GM13977 (cell line): ENCODE measurements around the gene CCN5.

Experiments
- DNase-seq: peaks from one replicate; pipeline ENCODE4 v3.0.0; 2012; ENCODE audit warnings: low spot score
- in situ Hi-C: fragments of 300-500 bp; cut with MboI; formaldehyde crosslinking; loops from one replicate; pipeline ENCODE4 v1.12.0; 2022; ENCODE audit warnings: low sequenced_read_pairs, low pct_unique_long_range_greater_than_20kb, mixed read lengths, inconsistent platforms; ENCODE audit not compliant: unreplicated experiment
- TF ChIP-seq, protein P1 (sequence below): IDR thresholded peaks from 2 replicates; pipeline ENCODE4 v1.5.1; 2012; ENCODE audit warnings: mild to moderate bottlenecking, control low read depth; ENCODE audit not compliant: insufficient read depth; ENCODE audit errors: extremely low read depth, missing control alignments

Gene CCN5

DNA sequence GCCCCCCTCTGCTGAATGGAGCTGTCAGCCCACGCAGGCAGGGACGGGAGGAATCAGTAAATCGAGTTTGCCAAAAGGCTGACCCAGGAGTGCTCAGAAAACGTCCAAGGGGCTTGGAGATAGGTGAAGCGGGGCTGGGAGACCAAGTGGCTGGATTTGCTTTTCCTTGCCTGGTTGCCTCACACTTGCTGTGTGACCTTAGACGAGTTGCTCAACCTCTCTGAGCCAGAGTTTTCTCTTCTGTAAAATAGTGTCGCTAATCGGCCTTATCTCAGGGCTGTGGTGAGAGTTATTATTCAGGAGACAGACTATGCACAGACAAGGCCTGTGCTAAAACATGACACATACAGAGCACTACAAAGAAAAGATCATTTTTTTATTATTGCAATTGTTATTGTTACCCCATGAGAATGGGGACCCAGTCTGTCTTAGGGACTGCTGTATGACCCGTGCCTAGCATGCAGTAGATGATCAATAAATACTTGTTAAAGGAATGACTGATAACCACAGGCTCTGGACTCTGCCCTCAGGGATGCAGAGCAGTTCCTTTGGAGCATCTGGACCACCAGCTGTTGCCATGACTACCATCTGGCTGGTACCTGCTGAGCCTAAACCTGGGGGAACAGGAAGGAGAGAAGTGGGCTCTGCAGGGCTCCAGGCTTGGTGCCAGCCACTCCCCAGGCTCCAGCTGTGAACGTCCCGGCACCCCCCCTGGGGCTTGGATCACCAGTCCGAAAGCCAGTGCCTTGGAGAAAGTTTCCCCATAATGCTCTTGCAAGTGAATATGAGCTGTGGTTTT is 31.4 kb downstream of the CCN5 start:
- TF ChIP-seq, protein P1, sequence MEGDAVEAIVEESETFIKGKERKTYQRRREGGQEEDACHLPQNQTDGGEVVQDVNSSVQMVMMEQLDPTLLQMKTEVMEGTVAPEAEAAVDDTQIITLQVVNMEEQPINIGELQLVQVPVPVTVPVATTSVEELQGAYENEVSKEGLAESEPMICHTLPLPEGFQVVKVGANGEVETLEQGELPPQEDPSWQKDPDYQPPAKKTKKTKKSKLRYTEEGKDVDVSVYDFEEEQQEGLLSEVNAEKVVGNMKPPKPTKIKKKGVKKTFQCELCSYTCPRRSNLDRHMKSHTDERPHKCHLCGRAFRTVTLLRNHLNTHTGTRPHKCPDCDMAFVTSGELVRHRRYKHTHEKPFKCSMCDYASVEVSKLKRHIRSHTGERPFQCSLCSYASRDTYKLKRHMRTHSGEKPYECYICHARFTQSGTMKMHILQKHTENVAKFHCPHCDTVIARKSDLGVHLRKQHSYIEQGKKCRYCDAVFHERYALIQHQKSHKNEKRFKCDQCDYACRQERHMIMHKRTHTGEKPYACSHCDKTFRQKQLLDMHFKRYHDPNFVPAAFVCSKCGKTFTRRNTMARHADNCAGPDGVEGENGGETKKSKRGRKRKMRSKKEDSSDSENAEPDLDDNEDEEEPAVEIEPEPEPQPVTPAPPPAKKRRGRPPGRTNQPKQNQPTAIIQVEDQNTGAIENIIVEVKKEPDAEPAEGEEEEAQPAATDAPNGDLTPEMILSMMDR, result no peak
- DNase-seq, result no peak
- in situ Hi-C loops, result no loop called here

DNA sequence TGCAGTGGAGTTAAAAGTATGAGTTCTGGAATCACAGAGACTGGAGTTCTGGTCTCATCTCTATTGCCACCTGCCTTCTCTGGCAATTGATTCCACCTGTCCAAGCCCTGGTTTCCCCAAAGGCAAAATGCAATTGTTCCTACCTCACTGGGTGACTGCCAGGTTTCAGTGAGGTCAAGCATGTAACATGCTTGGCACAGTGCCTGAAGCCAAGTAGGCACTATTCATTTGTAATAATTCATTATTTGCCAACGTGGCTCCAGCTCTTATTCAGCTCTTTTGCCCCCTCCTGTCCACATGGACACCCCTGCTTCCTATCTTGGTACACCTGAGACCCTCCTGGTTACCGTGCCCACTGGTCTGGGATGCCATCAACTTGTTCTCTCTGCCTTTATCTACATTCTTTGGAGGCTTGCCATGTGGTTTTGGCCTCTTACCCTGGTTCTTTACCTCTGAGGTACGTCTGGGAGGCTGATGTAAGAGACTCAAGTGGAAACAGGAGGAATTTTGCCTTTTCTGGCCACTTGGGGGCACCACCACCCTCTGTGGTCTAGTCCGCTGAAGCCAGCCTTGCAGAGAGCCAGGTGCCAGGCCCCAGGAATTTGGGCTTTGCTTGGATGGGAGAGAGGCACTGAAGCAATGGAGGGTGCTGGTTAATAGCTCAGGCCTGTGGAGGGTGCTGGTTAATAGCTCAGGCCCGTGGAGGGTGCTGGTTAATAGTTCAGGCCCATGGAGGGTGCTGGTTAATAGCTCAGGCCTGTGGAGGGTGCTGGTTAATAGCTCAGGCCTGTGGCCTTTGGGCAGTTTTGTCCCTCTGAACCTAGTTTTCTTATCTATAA is 32.2 kb downstream of the CCN5 start:
- TF ChIP-seq, protein P1, result peak; percentile 82
- DNase-seq, result peak; percentile 79
- in situ Hi-C loops, result no loop called here

DNA sequence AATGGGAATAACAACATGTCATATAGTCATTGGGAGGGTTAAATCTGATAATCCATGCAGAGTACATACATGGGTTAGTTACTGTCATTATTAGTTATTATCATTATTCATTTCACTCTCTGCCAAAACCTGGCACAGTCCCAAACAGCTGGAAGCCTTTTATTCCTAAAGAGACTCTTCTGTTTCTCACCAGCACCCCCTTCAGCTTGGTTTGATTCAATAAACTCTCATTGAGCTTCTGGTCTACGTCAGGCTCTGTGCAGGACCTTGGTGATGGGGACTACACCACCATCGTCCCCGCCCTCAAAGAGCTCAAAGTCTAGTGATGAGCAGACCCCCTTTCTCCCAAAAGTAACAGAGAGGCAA is 32.8 kb downstream of the CCN5 start:
- TF ChIP-seq, protein P1, result no peak
- DNase-seq, result no peak
- in situ Hi-C loops, result no loop called here

DNA sequence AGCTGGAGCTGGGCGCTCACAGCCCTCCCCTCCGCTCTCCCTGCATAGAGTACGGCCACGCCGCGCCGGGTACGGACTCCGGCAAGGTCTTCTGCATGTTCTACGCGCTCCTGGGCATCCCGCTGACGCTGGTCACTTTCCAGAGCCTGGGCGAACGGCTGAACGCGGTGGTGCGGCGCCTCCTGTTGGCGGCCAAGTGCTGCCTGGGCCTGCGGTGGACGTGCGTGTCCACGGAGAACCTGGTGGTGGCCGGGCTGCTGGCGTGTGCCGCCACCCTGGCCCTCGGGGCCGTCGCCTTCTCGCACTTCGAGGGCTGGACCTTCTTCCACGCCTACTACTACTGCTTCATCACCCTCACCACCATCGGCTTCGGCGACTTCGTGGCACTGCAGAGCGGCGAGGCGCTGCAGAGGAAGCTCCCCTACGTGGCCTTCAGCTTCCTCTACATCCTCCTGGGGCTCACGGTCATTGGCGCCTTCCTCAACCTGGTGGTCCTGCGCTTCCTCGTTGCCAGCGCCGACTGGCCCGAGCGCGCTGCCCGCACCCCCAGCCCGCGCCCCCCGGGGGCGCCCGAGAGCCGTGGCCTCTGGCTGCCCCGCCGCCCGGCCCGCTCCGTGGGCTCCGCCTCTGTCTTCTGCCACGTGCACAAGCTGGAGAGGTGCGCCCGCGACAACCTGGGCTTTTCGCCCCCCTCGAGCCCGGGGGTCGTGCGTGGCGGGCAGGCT is 35.1 kb downstream of the CCN5 start:
- in situ Hi-C loops, result no loop called here

DNA sequence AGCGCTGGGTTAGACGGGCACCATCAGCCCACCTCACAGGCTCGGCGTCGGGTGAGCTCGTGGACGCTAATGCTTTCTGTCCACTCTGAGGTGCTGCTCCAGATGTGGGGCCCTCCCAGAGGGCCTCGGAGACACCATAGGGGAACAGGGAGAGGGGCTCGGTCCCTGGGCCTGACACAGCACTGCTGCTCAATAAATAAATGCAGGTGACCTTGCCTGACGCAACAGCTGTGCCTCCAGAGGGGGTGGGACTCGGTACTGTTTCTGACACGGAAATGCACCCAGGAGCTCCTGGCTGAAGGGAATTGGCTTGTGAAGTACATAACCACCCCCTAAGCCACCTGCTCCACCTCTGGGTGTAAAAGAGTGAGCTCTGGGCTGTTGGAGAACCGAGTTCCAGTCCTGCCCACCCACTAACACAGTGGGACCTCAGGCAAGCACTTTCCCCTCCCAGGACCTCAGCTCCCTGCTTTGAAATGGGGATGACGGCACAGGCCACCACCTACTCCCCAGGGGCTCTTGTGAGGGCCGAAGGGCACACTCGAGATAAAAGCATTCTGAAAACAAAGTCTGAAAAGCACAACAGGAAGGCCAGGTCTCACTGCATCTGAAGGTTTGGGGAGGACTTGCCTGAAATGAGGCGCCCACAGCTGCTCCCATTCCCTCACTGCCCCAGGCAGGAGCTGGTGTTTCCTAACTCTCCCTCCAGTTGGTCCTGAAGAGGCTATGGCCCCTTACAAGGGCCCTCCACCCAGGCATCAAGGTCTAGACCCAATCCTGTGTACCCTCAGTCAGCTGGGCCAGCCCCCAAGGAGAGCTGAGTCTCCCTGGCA is 37.1 kb downstream of the CCN5 start:
- in situ Hi-C loops, result no loop called here

More for the DNA sequence above, 35.1 kb downstream of the CCN5 start:
- no peak for DNase-seq
- TF ChIP-seq, protein P1, result peak; percentile 21

More for the DNA sequence above, 37.1 kb downstream of the CCN5 start:
- TF ChIP-seq, protein P1, result no peak
- DNase-seq, result no peak
